NCI-H524 treated with DMSO at 0.1 percent for 48 hours (cell line): ENCODE measurements around the gene JAKMIP1.

Source experiments
- DNase-seq: peaks from one replicate; lab custom pipeline; 2025; lab: John Stamatoyannopoulos, UW

JAKMIP1 gene

DNA sequence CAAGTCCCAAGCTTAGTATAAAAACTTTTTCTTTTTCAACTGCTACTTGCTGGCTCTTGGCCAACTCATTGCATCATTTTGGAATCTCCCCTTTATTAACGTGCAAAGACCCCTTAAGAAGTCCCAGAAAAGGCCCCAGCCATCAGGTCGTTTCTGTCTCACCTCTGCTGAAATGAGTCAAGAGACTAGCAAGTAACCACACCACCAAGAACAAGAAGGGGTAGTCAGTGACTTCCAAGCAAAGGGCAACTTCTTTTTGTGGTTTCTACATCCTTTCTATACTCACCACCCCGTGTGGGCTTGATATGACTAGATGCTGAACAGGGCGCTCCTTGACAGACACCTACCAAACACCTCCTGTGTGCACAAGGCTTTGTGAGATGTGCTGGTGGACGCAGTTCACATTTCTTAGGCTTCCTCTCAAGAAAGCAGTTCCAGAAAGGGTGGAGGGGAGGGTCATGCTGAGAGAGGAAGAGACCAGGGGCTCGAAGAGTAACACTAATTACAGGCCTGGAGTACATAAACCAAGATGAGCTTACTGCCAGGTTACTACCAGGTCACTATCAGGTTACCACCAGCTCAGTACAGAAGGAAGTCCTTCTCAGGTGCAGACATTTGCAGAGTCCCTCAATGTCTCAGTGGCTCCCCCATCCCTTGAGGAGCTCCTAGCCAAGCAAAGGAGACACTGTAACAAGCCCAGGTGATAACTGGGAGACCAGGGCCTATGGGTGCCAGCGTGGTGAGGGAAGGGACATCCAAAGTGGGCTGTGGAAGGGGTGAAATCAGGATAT is 19.3 kb downstream of the JAKMIP1 start:
- DNase-seq: no peak

DNA sequence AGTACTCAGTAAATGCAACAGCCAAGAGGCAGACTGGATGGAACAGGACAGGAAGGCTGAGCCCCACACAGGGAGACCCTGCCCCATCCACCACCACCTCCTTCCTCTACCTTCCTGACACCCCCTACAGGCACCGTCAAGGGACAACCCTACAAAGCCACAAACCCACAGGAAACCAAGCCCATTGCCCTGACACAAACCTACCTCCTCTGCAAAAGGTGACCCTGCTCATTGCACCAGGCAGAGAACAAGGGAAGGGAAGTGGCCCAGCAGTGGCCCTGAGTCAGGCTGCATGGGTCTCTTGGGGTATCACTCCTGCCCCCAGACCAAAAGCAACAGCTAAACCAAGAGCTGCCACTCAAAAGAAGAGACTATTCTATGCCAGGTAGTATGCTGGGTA is 21.0 kb downstream of the JAKMIP1 start:
- no peak for DNase-seq

GRCh38 chr4:6178757-6179156 is 21.6 kb downstream of the JAKMIP1 start:
- no peak for DNase-seq

DNA sequence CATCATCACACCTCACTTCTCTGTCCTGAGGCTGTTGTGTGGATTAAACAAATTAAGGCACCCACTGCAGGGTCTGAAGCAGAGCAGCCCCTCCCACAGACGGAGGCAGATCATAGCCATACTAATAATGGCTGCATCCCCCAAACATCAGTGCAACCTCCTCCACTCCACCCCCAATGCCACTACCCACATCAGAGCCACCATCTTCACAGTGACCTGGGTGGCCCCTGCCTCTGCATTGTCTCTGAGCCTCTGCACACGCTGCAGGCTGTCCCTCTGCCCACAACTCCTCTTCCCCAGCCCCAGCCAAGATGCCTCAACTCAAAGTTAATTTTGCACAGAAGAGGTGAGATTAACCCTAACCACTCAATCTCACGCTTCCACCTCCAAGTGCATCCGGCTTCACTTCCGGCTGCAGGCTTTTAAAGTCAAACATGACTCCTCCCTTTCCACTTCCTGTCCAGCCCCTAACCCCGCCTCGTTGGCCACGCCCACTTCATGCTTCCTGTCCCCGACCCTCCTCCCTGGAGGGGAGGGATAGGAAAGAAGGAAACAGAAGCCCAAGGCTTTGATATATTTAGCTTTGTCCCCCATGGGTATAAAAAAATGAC is 22.7 kb downstream of the JAKMIP1 start:
- DNase-seq: no peak

DNA sequence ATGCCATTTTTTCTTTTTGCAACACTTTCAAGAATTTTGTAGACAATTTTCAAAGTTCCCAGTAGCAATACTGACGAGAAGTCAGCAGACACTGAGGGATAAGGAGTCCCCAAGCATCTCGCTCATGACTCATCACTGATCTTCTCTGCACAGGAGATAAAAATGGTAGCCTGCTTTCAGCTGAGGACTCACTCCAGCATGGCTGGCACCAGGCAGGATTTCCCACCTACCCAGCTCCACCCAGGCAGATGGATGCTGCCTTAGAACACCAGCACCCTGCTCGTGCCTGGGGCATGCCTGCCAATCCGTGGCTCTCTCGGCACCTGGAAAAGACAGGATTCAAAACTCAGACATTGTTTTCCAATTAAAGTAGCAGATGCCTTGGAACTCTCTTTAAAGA is 24.9 kb downstream of the JAKMIP1 start:
- no peak for DNase-seq

DNA sequence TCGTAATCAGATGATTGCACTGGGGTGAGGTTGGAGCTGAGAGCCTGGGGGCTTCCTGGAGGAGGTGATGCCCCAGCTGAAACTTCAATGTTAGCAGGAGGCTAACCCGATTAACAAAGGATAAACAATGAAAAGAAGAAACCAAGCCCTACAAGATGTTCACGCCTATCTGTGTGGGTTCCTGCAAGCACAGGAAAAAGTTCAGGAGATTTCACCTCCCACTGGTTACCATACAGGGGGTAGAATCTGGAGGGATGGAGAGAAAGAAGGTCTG is 27.5 kb downstream of the JAKMIP1 start:
- DNase-seq: no peak

DNA sequence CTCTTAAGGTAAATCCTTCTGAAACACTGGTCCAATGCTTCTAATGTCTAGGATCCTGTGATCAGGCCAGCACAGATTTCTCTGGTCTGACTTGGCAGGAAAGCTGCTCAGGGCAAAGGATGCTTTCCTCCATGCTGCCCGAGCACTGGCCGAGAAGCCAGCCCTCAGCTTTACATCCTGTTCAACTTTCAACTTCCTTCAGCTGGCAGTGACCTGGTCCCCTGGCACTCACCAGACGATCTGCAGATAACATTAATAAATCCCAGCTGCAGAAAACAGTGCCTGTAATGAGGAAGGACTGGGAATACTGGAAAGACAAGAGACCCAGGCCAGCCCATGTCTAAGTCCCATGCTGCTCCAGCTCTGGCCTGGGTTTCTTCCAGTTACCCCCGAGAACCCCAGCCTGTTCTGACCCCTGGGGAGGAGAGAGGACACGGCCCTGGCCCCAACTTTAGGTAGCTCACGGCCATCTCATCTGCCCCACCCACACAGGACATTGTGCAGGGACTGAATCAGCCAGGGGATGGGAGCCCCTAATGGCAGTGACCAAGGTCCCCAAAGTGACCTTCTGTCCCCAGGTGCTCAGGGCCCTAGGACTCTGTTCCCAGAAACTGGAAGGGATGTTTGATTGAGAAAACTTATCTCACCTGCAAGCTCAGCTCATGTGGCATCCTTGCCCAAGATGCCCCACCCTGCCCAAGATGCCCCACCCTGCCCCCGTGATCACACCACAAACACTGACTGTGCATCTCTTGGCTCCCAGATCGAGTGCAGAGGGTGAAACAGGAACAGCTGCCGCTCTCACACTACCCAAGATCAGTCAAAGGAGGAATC is 28.0 kb downstream of the JAKMIP1 start:
- DNase-seq: no peak

DNA sequence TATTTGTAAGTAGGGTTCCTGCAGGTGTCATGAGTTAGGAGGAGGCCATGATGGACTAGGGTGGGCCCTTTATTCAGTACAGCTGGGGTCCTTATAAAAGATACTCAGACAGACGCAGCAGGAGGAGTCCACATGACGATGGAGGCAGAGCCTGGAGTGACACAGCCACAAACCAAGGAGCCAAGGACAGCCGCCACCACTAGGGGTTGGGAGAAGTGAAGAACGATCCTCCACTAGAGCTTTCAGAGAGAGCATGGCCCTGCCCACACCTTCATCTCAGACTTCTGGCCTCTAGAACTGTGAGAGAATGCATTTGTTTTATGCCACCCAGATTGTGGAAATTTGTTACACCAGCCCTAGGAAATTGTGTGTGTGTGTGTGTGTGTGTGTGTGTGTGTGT is 31.1 kb downstream of the JAKMIP1 start:
- no peak for DNase-seq

- no peak for DNase-seq
Observed at GRCh38 chr4:6165766-6166165, 34.6 kb downstream of the JAKMIP1 start.

DNA sequence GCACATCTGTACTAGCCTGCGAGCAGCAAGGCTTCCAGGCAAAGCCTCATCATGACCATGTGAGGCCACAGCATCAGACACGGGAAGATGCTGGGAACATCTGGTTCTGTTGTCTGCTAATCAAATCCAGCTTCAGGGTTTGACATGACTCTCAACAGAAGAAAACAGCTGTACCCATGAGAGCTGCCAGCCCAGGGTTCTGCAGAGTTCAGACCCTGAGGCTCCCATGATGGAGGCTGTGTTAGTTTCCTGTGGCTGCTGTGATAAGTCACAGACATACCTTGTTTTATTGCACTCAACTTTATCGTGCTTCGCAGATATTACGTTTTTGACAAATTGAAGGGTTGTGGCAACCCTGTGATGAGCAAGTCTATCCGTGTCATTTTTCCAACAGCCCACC is 37.5 kb downstream of the JAKMIP1 start:
- DNase-seq: no peak

DNA sequence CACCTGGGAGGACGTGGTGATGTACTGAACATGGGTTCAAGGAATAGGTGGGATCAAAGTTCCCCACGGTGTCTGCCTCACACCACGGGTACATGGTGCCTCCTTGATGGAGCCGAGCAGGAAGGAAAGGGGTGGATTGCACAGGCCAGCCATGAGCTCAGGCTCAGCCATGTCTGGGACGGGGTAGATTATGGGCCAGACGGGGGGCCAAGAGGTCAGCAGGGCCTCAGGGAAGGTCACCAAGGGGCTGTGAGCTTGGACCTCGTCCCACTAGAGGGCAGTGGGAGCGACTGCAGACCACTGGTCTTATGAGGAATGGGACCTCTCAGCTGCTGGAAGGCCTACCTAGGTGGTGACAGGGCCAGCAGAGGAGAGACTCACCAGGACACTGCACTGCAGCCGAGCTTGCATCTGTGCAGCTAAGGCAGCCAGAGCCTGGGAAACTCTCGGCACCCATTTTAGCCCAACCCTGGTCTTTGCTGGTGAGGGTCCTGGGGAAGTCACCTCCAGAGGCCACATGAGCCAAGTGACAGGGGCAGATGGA is 38.4 kb downstream of the JAKMIP1 start:
- DNase-seq: no peak

GRCh38 chr4:6160536-6160935 is 39.8 kb downstream of the JAKMIP1 start:
- DNase-seq: no peak

- DNase-seq: no peak
Observed at GRCh38 chr4:6157926-6158325, 42.4 kb downstream of the JAKMIP1 start.

GRCh38 chr4:6155996-6156750 is 44.2 kb downstream of the JAKMIP1 start:
- no peak for DNase-seq

GRCh38 chr4:6154875-6155274 is 45.5 kb downstream of the JAKMIP1 start:
- no peak for DNase-seq

DNA sequence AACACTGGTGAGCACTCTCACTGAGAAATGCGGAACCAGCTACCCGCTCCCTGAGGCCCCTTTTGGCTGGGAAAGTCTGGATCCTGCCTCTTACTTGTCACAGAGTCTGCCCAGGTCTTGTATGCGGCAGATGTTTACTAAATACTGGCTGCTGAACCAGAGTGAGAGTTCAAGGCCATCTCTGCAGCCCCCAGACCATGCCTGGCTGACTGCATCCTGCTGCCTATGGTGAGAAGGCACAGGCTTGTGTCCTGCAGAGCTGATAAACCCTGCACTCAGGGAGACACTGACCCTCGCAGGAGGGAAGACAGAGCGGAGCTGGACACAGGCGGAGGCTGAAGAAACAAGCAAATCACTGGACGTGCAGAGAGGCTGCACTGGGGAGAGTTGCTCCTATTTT is 46.5 kb downstream of the JAKMIP1 start:
- DNase-seq: no peak

DNA sequence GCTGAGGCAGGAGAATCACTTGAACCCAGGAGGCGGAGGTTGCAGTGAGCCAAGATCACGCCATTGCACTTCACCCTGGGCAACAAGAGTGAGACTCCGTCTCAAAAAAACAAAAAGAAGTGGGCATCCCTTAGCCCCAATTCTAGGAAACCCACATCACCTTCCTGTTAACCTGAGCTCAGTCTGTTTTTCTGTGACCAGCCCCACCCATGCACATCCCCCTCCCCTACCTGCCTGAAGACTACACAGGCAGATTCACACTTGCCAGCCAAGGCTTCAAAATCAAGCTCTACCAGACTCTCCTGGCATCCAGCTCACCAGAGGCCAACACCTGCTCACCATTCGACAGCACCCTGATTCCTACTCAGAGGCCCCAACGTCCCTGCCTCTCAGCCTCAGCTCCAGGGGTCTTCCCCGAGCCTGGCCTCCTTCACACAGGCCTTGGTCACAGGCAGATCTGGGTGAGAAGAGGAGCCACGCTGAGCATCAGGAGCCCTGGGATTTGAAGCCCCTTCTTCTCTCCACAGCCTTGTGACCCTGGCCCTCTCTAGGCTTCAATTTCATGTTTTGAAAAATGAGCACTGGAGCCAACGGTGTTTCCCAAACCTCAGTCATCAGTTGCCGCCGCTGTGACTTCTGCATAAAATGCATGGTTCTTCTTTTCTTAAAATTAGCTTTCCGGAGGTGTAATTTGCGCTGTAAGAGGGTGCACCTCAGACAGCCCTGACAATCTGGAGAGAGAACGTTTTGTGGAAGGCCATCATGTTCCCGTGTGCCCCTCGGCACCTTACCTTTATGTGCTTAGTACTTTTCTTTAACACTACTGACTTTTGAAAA is 47.3 kb downstream of the JAKMIP1 start:
- no peak for DNase-seq

DNA sequence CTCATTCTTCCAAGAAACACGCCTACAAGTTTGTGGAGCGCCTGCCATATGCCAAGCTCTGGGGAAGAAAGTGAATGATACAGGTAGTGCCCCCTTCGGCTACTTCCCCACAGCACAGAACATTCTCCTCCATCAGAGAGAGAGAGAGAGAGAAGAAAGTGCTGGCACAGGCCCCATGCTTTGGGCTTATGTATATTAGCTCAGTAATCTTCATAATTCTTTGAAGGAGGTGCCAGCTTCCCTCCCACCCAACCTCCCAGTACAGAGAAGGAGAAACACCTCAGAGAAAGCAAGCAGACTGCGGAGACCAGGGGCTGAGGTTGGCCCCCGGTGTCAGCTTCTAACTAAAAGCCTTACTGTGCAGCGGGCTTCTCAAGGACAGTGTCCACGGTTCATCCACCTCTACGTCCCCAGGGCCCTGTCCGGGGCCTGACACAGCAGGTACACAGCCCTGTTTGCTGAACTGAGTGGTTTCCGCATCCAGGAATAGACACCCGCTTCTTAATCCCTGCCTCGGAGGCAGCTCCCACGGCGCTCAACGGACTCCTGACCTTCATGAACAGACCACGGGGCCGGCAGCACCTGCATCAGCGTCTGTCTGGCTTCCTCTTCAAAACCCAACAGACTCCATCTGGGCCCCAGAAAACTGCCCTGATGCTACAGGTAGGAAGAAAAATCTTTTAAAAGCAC is 50.2 kb downstream of the JAKMIP1 start:
- no peak for DNase-seq

DNA sequence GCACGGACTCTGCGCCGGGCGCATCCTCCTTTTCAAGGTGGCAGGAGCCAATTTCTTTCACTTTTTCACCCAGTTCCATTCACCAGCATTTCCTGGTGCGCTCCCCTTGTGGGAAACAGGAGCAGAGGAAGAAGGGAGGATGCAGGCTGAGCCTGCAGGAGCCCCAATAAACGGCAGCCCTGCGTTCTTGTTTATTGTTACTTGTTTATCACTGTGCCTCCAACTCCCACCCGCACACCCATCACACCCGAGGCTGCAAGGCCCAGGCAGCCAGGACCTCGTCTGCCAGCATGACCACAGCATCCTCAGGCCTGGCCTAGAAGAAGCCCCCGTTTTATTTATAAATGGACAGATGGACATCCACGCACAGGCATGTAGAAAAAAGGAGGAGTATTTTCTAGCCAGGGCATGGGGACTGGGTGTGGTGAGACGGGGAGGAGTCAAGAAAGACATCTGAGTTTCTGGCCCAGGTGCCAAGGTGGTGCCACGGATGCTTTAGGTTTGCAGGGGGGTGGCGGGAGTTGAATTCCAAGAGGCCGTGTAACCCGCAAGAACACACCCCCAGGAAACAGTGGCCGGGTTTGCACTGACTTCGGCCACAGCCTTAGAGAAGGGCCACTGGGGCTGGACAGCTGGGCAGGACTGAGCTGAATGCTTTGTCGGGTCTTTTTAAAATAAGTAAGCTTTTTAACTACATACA is 51.7 kb downstream of the JAKMIP1 start:
- no peak for DNase-seq

GRCh38 chr4:6147441-6147840 is 52.9 kb downstream of the JAKMIP1 start:
- DNase-seq: no peak
